ENCODE measurements around the gene RELL2. TPM values are rescaled to one million over a fixed set of nuclear protein-coding genes. Genes with fewer than 3 reads are reported as not detected.
A peak's percentile ranks its signal among the peaks of the same experiment; 100 is the strongest.

The RELL2 gene, protein sequence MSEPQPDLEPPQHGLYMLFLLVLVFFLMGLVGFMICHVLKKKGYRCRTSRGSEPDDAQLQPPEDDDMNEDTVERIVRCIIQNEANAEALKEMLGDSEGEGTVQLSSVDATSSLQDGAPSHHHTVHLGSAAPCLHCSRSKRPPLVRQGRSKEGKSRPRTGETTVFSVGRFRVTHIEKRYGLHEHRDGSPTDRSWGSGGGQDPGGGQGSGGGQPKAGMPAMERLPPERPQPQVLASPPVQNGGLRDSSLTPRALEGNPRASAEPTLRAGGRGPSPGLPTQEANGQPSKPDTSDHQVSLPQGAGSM
- total RNA-seq (1 to 10 TPM in 3 of 4 donors, under 1 TPM in 1; 0.99 to 6.1 (median 2.1) TPM), polyA plus RNA-seq (10 to 100 TPM in 1 of 3 donors, 1 to 10 TPM in 2; 2.4 to 10.5 (median 3.5) TPM)

DNA sequence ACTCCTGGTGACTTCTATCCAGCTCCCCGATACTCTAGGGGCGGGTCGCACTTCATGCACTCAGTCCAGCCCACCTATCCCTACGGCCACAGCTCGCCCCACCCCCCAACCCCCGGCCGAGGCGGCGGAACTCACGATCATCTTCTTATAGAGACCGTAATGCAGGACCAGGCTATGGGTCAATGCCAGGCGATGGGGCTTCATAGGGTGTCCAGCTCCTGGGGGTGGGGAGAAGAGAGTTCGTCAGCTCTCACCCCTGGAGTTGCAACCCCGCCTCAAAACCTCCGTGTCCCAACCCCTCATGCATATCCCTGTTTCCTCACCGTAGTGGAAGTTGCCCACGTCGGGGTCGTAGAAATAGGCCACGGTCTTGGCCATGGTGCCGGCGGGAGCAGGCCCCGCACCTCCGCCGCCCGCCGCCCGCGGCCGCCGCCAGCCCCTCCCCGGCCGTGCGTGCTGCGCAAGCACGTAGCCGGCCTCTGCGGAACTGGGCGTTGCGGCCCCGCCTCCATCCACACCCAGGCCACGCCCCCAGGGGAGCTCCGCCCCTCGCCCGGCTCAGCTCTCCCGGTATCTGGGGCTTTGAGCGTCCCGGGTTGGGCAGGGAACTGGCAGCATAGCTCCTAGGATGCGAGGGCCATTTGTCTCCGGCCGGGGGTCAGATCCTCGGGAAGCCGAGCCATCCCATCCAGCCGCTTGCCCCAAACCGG is at the start of gene RELL2, which contains the start of gene HDAC3:
RELL2 (plus strand) TSS at position 585 of the 710 bp plus-strand sequence. CDS start 1,229 bp downstream, outside the sequence.
HDAC3 (minus strand) TSS at position 437 of the 710 bp plus-strand sequence; CDS start at position 378, 59 bp downstream.
- Histone ChIP-seq H3K4me3 (peak within 1 kb of the TSS; percentile 72 to 88 (median 80)), H3K27ac (peak within 1 kb of the TSS; percentile 75 to 84 (median 77)), H3K9me3 (no peaks in the 10 kb centered on the region), H3K27me3 (peaks cover 0 to 17% (median 7%) of the 10 kb centered on the region in 3 donors), H3K36me3 (peaks cover 0 to 8% (median 3%) of the 10 kb centered on the region in 4 donors), H3K4me1 (peaks cover 0 to 42% (median 30%) of the 10 kb centered on the region in 4 donors)
- intact Hi-C loops (cut with DNase I), result loop anchor here (1.0 kb wide), 1 partner anchor 17 kb away; no protein-coding TSS in a partner anchor
- TF ChIP-seq, protein P1, sequence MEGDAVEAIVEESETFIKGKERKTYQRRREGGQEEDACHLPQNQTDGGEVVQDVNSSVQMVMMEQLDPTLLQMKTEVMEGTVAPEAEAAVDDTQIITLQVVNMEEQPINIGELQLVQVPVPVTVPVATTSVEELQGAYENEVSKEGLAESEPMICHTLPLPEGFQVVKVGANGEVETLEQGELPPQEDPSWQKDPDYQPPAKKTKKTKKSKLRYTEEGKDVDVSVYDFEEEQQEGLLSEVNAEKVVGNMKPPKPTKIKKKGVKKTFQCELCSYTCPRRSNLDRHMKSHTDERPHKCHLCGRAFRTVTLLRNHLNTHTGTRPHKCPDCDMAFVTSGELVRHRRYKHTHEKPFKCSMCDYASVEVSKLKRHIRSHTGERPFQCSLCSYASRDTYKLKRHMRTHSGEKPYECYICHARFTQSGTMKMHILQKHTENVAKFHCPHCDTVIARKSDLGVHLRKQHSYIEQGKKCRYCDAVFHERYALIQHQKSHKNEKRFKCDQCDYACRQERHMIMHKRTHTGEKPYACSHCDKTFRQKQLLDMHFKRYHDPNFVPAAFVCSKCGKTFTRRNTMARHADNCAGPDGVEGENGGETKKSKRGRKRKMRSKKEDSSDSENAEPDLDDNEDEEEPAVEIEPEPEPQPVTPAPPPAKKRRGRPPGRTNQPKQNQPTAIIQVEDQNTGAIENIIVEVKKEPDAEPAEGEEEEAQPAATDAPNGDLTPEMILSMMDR (IDR thresholded peaks at IDR 0.05), result no peak
- peak; percentile 53 to 91 (median 79) for TF ChIP-seq POLR2AphosphoS5 (IDR thresholded peaks at IDR 0.05)
- peak in 1 of 2 donors; percentile 59 for TF ChIP-seq POLR2A (IDR thresholded peaks at IDR 0.05)
- no peak for TF ChIP-seq EP300 (IDR thresholded peaks at IDR 0.05)
- 0 to 1% methylated on average over 55 of the region's 55 CpGs for WGBS, 2 donors
- DNase-seq, result peak; percentile 96

DNA sequence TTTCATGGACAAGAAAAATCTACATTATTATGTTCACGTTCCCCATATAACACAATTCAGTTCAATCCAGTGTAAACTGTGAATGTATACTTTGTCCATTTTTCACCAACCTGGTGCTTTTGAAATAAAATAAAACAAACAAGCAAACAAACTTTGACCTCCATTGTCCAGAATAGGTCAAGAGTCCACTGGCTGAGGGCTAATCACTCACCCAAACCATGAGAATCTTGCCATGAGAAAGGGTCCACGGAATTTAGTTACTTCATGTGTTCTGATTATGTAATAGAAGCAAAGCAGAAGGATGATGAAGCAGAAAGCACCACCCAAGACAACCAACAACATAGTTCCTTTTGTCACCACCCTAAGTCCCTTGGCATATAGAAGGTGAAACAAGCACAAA is 46.7 kb upstream of the RELL2 start:
- Histone ChIP-seq H3K27me3 (no peaks in the 10 kb centered on the region), H3K36me3 (peaks cover 0 to 18% (median 5%) of the 10 kb centered on the region in 4 donors), H3K4me3 (no peak overlapping the region), H3K4me1 (no peaks in the 10 kb centered on the region), H3K9me3 (no peaks in the 10 kb centered on the region), H3K27ac (no peak overlapping the region)
- TF ChIP-seq POLR2A (IDR thresholded peaks at IDR 0.05), result no peak
- TF ChIP-seq, protein P1 (IDR thresholded peaks at IDR 0.05), result no peak
- TF ChIP-seq POLR2AphosphoS5 (IDR thresholded peaks at IDR 0.05), result no peak
- TF ChIP-seq EP300 (IDR thresholded peaks at IDR 0.05), result no peak
- intact Hi-C loops (cut with DNase I), result no loop called here
- no peak for DNase-seq
- WGBS, 2 donors, result 57 to 80% methylated on average over 2 of the region's 2 CpGs

DNA sequence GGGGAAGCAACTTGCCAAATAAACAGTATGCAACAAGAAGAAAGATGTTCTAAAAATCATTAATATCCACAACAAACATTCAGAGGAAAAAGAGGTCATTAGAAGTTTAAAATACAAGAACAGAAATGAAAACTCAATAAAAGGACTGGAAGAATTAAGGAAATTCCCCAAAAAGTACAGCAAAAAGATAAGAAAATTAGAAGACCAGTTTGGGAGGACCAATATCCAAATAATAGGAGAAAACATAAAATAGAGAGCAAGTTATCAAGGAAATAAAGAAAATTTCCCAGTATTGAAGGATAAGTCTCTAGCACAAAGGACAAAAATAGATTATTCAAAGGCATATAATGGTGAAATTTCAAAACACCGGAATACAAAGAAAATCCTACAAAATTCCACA is 39.9 kb upstream of the RELL2 start:
- intact Hi-C loops (cut with DNase I), result no loop called here
- Histone ChIP-seq H3K4me3 (no peak overlapping the region), H3K27me3 (no peaks in the 10 kb centered on the region), H3K9me3 (no peaks in the 10 kb centered on the region), H3K36me3 (no peaks in the 10 kb centered on the region), H3K27ac (no peak overlapping the region), H3K4me1 (peaks cover 0 to 8% (median 0%) of the 10 kb centered on the region in 4 donors)
- DNase-seq, result no peak
- TF ChIP-seq POLR2AphosphoS5 (IDR thresholded peaks at IDR 0.05), result no peak
- no peak for TF ChIP-seq EP300 (IDR thresholded peaks at IDR 0.05)
- TF ChIP-seq, protein P1 (IDR thresholded peaks at IDR 0.05), result no peak
- no peak for TF ChIP-seq POLR2A (IDR thresholded peaks at IDR 0.05)
- WGBS, 2 donors, result 98 to 100% methylated on average over 1 of the region's 1 CpG

DNA sequence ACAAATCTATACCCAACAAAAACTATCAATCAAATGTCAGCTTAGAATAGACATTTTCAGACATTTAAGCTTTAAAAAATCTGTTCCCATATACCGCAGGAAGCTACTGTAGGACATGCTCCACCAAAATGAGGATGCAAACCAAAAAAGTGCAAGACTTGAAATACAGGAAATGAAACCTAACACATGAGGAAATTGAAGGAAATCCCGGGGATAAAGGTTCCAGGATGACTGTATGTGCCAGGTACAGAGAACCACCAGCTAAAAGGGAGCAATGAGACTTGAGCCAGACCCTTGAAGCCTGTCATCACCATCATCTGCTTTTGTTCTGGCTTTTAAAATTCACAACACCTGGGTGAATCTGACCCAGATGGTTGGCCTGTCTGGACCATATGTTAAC is 39.4 kb upstream of the RELL2 start:
- no peak overlapping the region for H3K4me3 ChIP-seq
- no peaks in the 10 kb centered on the region for H3K27me3 ChIP-seq
- peaks cover 0 to 8% (median 0%) of the 10 kb centered on the region in 4 donors for H3K4me1 ChIP-seq
- TF ChIP-seq EP300 (IDR thresholded peaks at IDR 0.05), result no peak
- TF ChIP-seq POLR2AphosphoS5 (IDR thresholded peaks at IDR 0.05), result no peak
- TF ChIP-seq POLR2A (IDR thresholded peaks at IDR 0.05), result no peak
- no peak for DNase-seq
- H3K27ac ChIP-seq, result no peak overlapping the region
- intact Hi-C loops (cut with DNase I), result no loop called here
- H3K9me3 ChIP-seq, result no peaks in the 10 kb centered on the region
- no peaks in the 10 kb centered on the region for H3K36me3 ChIP-seq
- WGBS, 2 donors, result 56 to 63% methylated on average over 2 of the region's 2 CpGs

DNA sequence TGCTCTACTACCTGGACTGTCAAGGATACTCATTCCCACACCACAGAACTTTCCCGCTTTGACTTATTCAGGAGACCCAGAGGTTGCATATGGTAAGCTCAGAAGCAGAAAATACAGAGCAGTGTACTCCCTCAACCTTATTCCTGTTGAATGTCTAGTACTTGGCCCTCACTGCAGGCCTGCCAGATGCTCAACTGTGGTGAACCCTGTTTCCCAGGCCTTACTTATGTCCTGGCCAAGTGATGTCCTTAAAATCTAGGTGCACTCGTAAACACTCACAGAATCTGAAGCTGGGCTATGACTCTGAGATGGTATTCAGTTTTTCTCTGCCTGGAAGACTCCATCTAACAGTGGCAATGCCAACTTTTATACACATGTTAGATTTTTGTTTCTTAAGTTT is 39.0 kb upstream of the RELL2 start:
- no peak for TF ChIP-seq POLR2AphosphoS5 (IDR thresholded peaks at IDR 0.05)
- no peak for TF ChIP-seq EP300 (IDR thresholded peaks at IDR 0.05)
- TF ChIP-seq POLR2A (IDR thresholded peaks at IDR 0.05), result no peak
- TF ChIP-seq, protein P1 (IDR thresholded peaks at IDR 0.05), result no peak
- no peak overlapping the region for H3K4me3 ChIP-seq
- 96 to 97% methylated on average over 2 of the region's 2 CpGs for WGBS, 2 donors
- no peaks in the 10 kb centered on the region for H3K9me3 ChIP-seq
- H3K27ac ChIP-seq, result no peak overlapping the region
- H3K4me1 ChIP-seq, result peaks cover 0 to 8% (median 0%) of the 10 kb centered on the region in 4 donors
- no peaks in the 10 kb centered on the region for H3K27me3 ChIP-seq
- no peaks in the 10 kb centered on the region for H3K36me3 ChIP-seq
- no peak for DNase-seq
- intact Hi-C loops (cut with DNase I), result no loop called here

Measured in sigmoid colon (tissue), 7 donors.